Adipose tissue (tissue), 3 donors: Measurements from ENCODE around the gene ABCA12. TPM values are rescaled to one million over a fixed set of nuclear protein-coding genes. Genes with fewer than 3 reads are reported as not detected.
"Not testable (repeated sequence)": the region's sequence is repeated elsewhere in the genome, so short reads cannot be mapped to it uniquely, and the experiment has no call there.

Experiments used
- H3K27ac ChIP-seq: one replicate; pipeline ENCODE4 v1.5.1; 2013; ENCODE audit warnings: low read depth, low read length
- WGBS, 3 donors: extraction: QIAGEN DNeasy Blood & Tissue Kit; methylation state at CpG; one replicate each; pipeline ENCODE4 v1.1.7; 2013; 5-methylcytosine and 5-hydroxymethylcytosine counted together
- polyA plus RNA-seq, 3 donors: library from polyadenylated mRNA; stranded (reverse); fragments of 200-250 nt; gene quantifications; one replicate each; pipeline ENCODE4 v1.2.3, GENCODE V29; 2013
- donor health status: healthy with polysubstance abuse.
- donor health status: Bipolar disorder and iron deficiency.
- donor health status: healthy.

The ABCA12 gene
- polyA plus RNA-seq, result not detected

- WGBS, 3 donors, result 49 to 76% (median 71%) methylated on average over 2 of the region's 2 CpGs
- no peak within 1 kb of the TSS for H3K27ac ChIP-seq
Observed at GRCh38 chr2:215138479-215138878, at the start of gene ABCA12. ABCA12 (minus strand) TSS chr2:215138626; CDS start chr2:215138208, 418 bp downstream.

GRCh38 chr2:215188078-215188477 lies 49.7 kb upstream of the ABCA12 start:
- H3K27ac ChIP-seq, result no peak overlapping the region

- no peak overlapping the region for H3K27ac ChIP-seq
- 63 to 78% (median 76%) methylated on average over 1 of the region's 1 CpG for WGBS, 3 donors
Observed at GRCh38 chr2:215186021-215186420, 47.6 kb upstream of the ABCA12 start.

- no peak overlapping the region for H3K27ac ChIP-seq
- 75 to 85% (median 84%) methylated on average over 4 of the region's 4 CpGs for WGBS, 3 donors
Observed at GRCh38 chr2:215178121-215178520, 39.7 kb upstream of the ABCA12 start.

GRCh38 chr2:215171796-215172195 lies 33.4 kb upstream of the ABCA12 start:
- WGBS, 3 donors, result 64 to 81% (median 77%) methylated on average over 4 of the region's 4 CpGs
- H3K27ac ChIP-seq, result no peak overlapping the region

- H3K27ac ChIP-seq, result no peak overlapping the region
- 18 to 47% (median 32%) methylated on average over 3 of the region's 3 CpGs for WGBS, 3 donors
Observed at GRCh38 chr2:215171151-215171550, 32.7 kb upstream of the ABCA12 start.

- 76 to 81% (median 79%) methylated on average over 2 of the region's 2 CpGs for WGBS, 3 donors
- H3K27ac ChIP-seq, result not testable (repeated sequence)
Observed at GRCh38 chr2:215166505-215166904, 28.1 kb upstream of the ABCA12 start.

- WGBS, 3 donors, result 93 to 97% (median 97%) methylated on average over 30 to 31 of the region's 31 CpGs
- H3K27ac ChIP-seq, result not testable (repeated sequence)
Observed at GRCh38 chr2:215163319-215163718, 24.9 kb upstream of the ABCA12 start.

GRCh38 chr2:215161301-215161829 lies 22.9 kb upstream of the ABCA12 start:
- H3K27ac ChIP-seq, result no peak overlapping the region
- 78 to 92% (median 89%) methylated on average over 8 of the region's 8 CpGs for WGBS, 3 donors

- 91 to 100% (median 92%) methylated on average over 1 of the region's 1 CpG for WGBS, 3 donors
- H3K27ac ChIP-seq, result no peak overlapping the region
Observed at GRCh38 chr2:215160081-215160480, 21.7 kb upstream of the ABCA12 start.

GRCh38 chr2:215156453-215156852 lies 18.0 kb upstream of the ABCA12 start:
- no peak overlapping the region for H3K27ac ChIP-seq
- 69 to 84% (median 80%) methylated on average over 2 of the region's 2 CpGs for WGBS, 3 donors

GRCh38 chr2:215149894-215150293 lies 11.5 kb upstream of the ABCA12 start:
- 91 to 94% (median 91%) methylated on average over 1 of the region's 1 CpG for WGBS, 3 donors
- no peak overlapping the region for H3K27ac ChIP-seq

- H3K27ac ChIP-seq, result no peak overlapping the region
- WGBS, 3 donors, result 13 to 28% (median 14%) methylated on average over 1 of the region's 1 CpG
Observed at GRCh38 chr2:215149486-215149885, 11.1 kb upstream of the ABCA12 start.

GRCh38 chr2:215149060-215149459 lies 10.6 kb upstream of the ABCA12 start:
- WGBS, 3 donors, result 69 to 92% (median 92%) methylated on average over 2 of the region's 2 CpGs
- no peak overlapping the region for H3K27ac ChIP-seq

GRCh38 chr2:215145611-215146010 lies 7.2 kb upstream of the ABCA12 start:
- no peak overlapping the region for H3K27ac ChIP-seq
- 36 to 61% (median 57%) methylated on average over 3 of the region's 3 CpGs for WGBS, 3 donors

- H3K27ac ChIP-seq, result no peak overlapping the region
- WGBS, 3 donors, result 67 to 86% (median 78%) methylated on average over 5 of the region's 5 CpGs
Observed at GRCh38 chr2:215144106-215144875, 5.9 kb upstream of the ABCA12 start.

GRCh38 chr2:215143458-215143857 lies 5.0 kb upstream of the ABCA12 start:
- H3K27ac ChIP-seq, result no peak overlapping the region

GRCh38 chr2:215141706-215142105 lies 3.3 kb upstream of the ABCA12 start:
- 78 to 95% (median 94%) methylated on average over 2 of the region's 2 CpGs for WGBS, 3 donors
- H3K27ac ChIP-seq, result no peak overlapping the region

GRCh38 chr2:215140166-215140707 lies 1.8 kb upstream of the ABCA12 start:
- H3K27ac ChIP-seq, result no peak overlapping the region
- 52 to 70% (median 53%) methylated on average over 4 of the region's 4 CpGs for WGBS, 3 donors
